Ovary (tissue), 3 donors: ENCODE results near the gene TPCN2.

Source experiments
- CTCF ChIP-seq, 3 donors: fragments of 450-650 bp in 2 of 3; fragments of 200-600 bp in 1 of 3; IDR thresholded peaks; one replicate each; pipeline versions ENCODE4 v1.5.1 to v1.8.0; 2016 to 2022; ENCODE audit warnings: antibody characterized with exemption in 3 of 3, mild to moderate bottlenecking in 1 of 3
- EP300 ChIP-seq: sonication (generic); formaldehyde crosslinking; IDR thresholded peaks from one replicate; pipeline ENCODE4 v1.6.1; 2017; ENCODE audit warnings: antibody characterized with exemption
- POLR2A ChIP-seq: fragments of 450-650 bp; IDR thresholded peaks from one replicate; pipeline ENCODE4 v1.6.1; 2017; ENCODE audit warnings: antibody characterized with exemption, mild to moderate bottlenecking, moderate library complexity
- donor health status: DM: no; HTN: no; CAD: no.

- no peak for TF ChIP-seq CTCF (IDR thresholded peaks at IDR 0.05)
- TF ChIP-seq POLR2A, result no peak
- TF ChIP-seq EP300, result no peak
Measured at GRCh38 chr11:69107413-69107812, 58.7 kb downstream of the TPCN2 start.
